ENCODE measurements around the gene SETD1A. TPM values are rescaled to one million over a fixed set of nuclear protein-coding genes. Genes with fewer than 3 reads are reported as not detected.

SETD1A gene
- total RNA-seq, 3 donors from 2014 or later = 13.4 to 24.7 (median 13.7) TPM

DNA sequence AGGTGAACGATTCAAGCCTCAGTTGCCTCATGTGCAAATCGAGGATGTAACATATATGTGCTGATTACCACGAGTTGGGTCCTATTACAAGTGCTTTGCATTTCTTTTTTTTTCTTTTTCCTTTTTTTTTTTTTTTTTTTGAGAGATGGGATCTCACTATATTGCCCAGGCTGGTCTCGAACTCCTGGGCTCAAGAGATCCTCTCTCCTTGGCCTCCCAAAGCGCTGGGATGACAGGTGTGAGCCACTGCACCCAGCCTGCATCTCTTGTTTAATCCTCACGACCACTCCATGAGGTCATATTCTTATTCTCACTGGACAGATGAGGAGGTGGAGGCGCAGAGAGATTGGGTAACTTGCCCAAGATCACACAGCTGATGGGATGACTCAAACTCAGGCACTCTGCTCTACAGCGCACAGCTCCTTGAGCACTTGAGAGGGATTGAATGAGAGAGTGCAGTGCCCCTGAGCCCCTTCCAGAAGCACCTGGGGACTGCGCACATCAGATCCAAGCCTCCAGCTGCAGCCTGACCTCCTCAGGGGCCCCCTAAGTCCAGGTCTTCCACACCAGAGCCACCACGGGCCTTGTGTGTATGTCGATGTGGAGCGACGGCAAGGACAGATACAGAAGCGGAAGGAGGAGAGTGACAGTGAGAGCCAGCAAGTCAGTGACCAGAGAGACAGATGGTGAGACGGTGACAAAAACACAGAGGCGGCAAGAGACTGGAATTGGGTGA, 48.0 kb downstream of the SETD1A start:
- H3K4me3 ChIP-seq = no peak overlapping the region
- TF ChIP-seq, protein P1, sequence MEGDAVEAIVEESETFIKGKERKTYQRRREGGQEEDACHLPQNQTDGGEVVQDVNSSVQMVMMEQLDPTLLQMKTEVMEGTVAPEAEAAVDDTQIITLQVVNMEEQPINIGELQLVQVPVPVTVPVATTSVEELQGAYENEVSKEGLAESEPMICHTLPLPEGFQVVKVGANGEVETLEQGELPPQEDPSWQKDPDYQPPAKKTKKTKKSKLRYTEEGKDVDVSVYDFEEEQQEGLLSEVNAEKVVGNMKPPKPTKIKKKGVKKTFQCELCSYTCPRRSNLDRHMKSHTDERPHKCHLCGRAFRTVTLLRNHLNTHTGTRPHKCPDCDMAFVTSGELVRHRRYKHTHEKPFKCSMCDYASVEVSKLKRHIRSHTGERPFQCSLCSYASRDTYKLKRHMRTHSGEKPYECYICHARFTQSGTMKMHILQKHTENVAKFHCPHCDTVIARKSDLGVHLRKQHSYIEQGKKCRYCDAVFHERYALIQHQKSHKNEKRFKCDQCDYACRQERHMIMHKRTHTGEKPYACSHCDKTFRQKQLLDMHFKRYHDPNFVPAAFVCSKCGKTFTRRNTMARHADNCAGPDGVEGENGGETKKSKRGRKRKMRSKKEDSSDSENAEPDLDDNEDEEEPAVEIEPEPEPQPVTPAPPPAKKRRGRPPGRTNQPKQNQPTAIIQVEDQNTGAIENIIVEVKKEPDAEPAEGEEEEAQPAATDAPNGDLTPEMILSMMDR (IDR thresholded peaks at IDR 0.05) = no peak
- DNase-seq = no peak
- ATAC-seq = no peak
- intact Hi-C loops (cut with DNase I, micrococcal nuclease) = no loop called here
- H3K9me3 ChIP-seq = no peaks in the 10 kb centered on the region
- no peaks in the 10 kb centered on the region for H3K4me1 ChIP-seq (ENCODE audit: low read depth)
- H3K36me3 ChIP-seq (ENCODE audit: low read depth) = no peaks in the 10 kb centered on the region

DNA sequence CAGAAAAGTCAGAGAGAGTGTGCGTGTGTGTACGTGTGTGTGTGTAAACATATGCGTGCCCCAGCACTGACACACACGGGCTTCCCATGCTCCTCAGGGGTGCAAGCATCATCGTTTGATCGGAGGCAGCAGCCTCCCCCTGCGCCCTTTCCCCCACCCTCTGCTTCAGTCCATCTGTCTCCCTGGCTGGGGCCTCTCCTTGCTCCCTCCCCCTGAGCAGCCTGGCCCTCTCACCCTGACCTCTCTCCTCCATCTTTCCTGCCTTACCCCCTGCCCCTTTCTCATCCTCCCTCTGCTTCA, 48.5 kb downstream of the SETD1A start:
- DNase-seq (no peak), ATAC-seq (no peak)
- Histone ChIP-seq H3K9me3 (no peaks in the 10 kb centered on the region), H3K4me3 (no peak overlapping the region), H3K36me3 (ENCODE audit: low read depth) (no peaks in the 10 kb centered on the region), H3K4me1 (ENCODE audit: low read depth) (no peaks in the 10 kb centered on the region)
- intact Hi-C loops (cut with DNase I, micrococcal nuclease) = no loop called here
- TF ChIP-seq, protein P1 (IDR thresholded peaks at IDR 0.05) = no peak

DNA sequence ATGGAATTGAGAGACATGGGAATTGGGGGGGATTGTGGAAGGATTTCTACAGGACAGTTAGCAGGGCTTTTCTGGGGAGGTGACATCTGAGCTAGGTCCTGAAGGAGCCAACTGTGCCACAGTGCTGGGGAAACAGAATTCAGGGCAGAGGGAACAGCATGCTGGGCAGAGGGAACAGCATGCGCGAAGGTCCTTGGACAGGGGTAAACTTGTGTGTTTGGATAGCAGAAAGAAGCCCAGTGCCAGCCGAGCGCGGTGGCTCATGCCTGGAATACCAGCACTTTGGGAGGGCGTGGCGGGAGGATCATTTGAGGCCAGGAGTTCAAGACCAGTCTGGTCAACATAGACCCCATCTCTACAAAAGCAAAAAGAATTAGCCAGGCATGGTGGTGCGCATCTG, 49.0 kb downstream of the SETD1A start:
- TF ChIP-seq, protein P1 (IDR thresholded peaks at IDR 0.05) = no peak
- intact Hi-C loops (cut with DNase I, micrococcal nuclease) = no loop called here
- Histone ChIP-seq H3K36me3 (ENCODE audit: low read depth) (no peaks in the 10 kb centered on the region), H3K9me3 (no peaks in the 10 kb centered on the region), H3K4me3 (no peak overlapping the region), H3K4me1 (ENCODE audit: low read depth) (no peaks in the 10 kb centered on the region)
- DNase-seq (no peak), ATAC-seq (no peak)

DNA sequence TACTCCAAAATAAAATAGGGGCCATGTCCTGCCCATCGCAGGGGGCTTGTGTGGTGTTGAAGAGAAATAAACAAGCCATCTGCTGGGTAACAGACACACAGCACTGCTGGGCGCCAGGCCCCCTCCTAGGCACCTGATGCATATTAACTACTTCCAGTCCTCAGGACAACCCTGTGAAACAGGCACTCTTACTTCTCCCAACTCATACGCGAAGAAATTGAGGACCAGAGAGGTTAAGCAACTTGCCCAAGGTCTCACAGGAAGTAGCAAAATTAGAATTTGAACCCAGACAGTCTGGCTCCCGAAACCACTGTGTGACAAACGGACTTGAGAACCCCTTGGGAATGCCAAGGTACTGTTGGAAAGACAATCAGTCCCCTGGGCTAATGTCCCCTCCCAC, 50.1 kb downstream of the SETD1A start:
- DNase-seq (no peak), ATAC-seq (no peak)
- Histone ChIP-seq H3K9me3 (no peaks in the 10 kb centered on the region), H3K4me3 (no peak overlapping the region), H3K4me1 (ENCODE audit: low read depth) (no peaks in the 10 kb centered on the region), H3K36me3 (ENCODE audit: low read depth) (no peaks in the 10 kb centered on the region)
- TF ChIP-seq, protein P1 (IDR thresholded peaks at IDR 0.05) = no peak
- intact Hi-C loops (cut with DNase I, micrococcal nuclease) = no loop called here

DNA sequence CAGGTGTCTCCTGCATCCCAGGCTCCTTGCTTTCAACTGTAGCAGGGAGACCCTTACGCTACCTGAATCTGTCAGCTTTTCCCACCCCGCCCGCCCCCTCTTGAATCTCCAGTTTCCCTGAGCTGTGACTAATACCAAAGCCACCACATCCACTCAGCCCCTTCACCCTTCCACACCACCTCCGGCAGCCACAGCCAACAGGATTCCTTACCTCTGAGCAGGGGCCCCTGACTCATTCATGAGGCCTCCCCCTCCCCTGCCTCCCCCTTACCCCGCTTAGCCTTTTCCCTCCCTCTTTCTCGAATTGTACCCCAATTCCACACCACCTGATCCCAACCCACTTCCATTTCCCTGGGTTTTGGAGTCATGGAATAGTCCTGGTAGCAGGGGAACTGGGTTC, 50.6 kb downstream of the SETD1A start:
- H3K4me1 ChIP-seq (ENCODE audit: low read depth) = no peaks in the 10 kb centered on the region
- no peak overlapping the region for H3K4me3 ChIP-seq
- intact Hi-C loops (cut with DNase I, micrococcal nuclease) = no loop called here
- H3K9me3 ChIP-seq = no peaks in the 10 kb centered on the region
- no peaks in the 10 kb centered on the region for H3K36me3 ChIP-seq (ENCODE audit: low read depth)
- no peak for ATAC-seq
- no peak for DNase-seq
- TF ChIP-seq, protein P1 (IDR thresholded peaks at IDR 0.05) = no peak

DNA sequence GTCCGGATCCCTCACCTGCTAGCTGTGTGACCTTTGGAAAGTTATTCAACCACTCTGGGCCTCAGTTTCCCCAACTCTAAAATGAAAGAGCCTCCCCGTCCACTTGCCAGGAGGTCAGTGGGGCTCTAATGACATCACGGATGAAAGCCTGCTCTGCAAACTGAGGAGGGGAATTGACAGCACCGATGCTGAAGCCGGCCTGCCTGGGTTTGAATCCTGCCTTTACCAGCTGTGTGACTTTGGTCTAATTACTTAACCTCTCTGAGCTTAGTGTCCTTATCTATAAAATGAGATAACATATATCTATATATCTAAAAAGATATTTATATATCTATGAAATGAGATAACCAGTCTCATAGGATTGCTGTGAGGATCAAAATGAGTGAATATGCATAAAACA, 51.0 kb downstream of the SETD1A start:
- no peak overlapping the region for H3K4me3 ChIP-seq
- TF ChIP-seq, protein P1 (IDR thresholded peaks at IDR 0.05) = no peak
- no peaks in the 10 kb centered on the region for H3K36me3 ChIP-seq (ENCODE audit: low read depth)
- H3K4me1 ChIP-seq (ENCODE audit: low read depth) = no peaks in the 10 kb centered on the region
- intact Hi-C loops (cut with DNase I, micrococcal nuclease) = no loop called here
- H3K9me3 ChIP-seq = no peaks in the 10 kb centered on the region
- ATAC-seq (no peak), DNase-seq (no peak)
